Neural cell (in vitro differentiated cells): ENCODE data around the gene ANXA9. TPM values are rescaled to one million over a fixed set of nuclear protein-coding genes. Genes with fewer than 3 reads are reported as not detected.

Source experiments
- H2AFZ ChIP-seq: fragments of 200-600, 300-800 bp; sonication (generic), shearing (Covaris generic); 2 replicates; pipeline ENCODE4 v1.6.0; 2014; ENCODE audit warnings: low read depth, mild to moderate bottlenecking, antibody characterized with exemption, low read length, moderate library complexity
- H3F3A ChIP-seq: fragments of 200-600 bp; shearing (Covaris generic); 2 replicates; pipeline ENCODE4 v1.6.1; 2016; ENCODE audit warnings: mild to moderate bottlenecking, moderate library complexity, mixed read lengths, antibody characterized with exemption, low read length; ENCODE audit not compliant: insufficient read depth, poor library complexity, severe bottlenecking
- H3K27ac ChIP-seq: fragments of 200-600, 300-800 bp; sonication (generic), shearing (Covaris generic); 2 replicates; pipeline ENCODE4 v1.5.1; 2014; ENCODE audit warnings: mild to moderate bottlenecking, low read length, moderate library complexity
- H3K27me3 ChIP-seq: fragments of 300-800, 200-600 bp; sonication (generic), shearing (Covaris generic); 2 replicates; pipeline ENCODE4 v1.6.0; 2014; ENCODE audit warnings: mild to moderate bottlenecking, low read depth, low read length, moderate library complexity; ENCODE audit not compliant: insufficient read depth
- H3K36me3 ChIP-seq: fragments of 300-800, 200-600 bp; sonication (generic), shearing (Covaris generic); 2 replicates; pipeline ENCODE4 v1.5.1; 2014; ENCODE audit warnings: mild to moderate bottlenecking, antibody characterized with exemption, low read length, moderate library complexity; ENCODE audit not compliant: insufficient read depth
- H3K4me2 ChIP-seq: fragments of 300-800, 200-600 bp; sonication (generic), shearing (Covaris generic); 2 replicates; pipeline ENCODE4 v1.6.0; 2014; ENCODE audit warnings: mild to moderate bottlenecking, low read length
- H3K4me3 ChIP-seq: fragments of 300-800, 200-600 bp; sonication (generic), shearing (Covaris generic); 2 replicates; pipeline ENCODE4 v1.5.1; 2014; ENCODE audit warnings: mild to moderate bottlenecking, low read length, moderate library complexity
- H3K79me2 ChIP-seq: fragments of 200-600 bp; shearing (Covaris generic); replicated peaks from 2 replicates; pipeline ENCODE4 v1.6.0; 2014; ENCODE audit warnings: mild to moderate bottlenecking, low read length, moderate library complexity; ENCODE audit not compliant: insufficient read depth
- H3K9ac ChIP-seq: fragments of 300-800, 200-600 bp; sonication (generic), shearing (Covaris generic); 2 replicates; pipeline ENCODE4 v1.6.1; 2016; ENCODE audit warnings: mild to moderate bottlenecking, low read length, mixed read lengths
- H3K9me2 ChIP-seq: fragments of 200-600 bp; shearing (Covaris generic); 2 replicates; pipeline ENCODE4 v1.6.1; 2016; ENCODE audit warnings: mild to moderate bottlenecking, low read length, mixed read lengths; ENCODE audit not compliant: insufficient read depth
- H3K9me3 ChIP-seq: fragments of 200-600, 300-800 bp; sonication (generic), shearing (Covaris generic); 2 replicates; pipeline ENCODE4 v1.6.1; 2016; ENCODE audit warnings: mild to moderate bottlenecking, mixed run types, low read length, moderate library complexity, mixed read lengths
- H4K20me1 ChIP-seq: fragments of 200-600 bp; shearing (Covaris generic); 2 replicates; pipeline ENCODE4 v1.6.1; 2016; ENCODE audit warnings: mild to moderate bottlenecking, mixed run types; ENCODE audit not compliant: insufficient read depth
- CTCF ChIP-seq: fragments of 450-650 bp; IDR thresholded peaks from 2 replicates; pipeline ENCODE4 v1.5.1; 2014; ENCODE audit warnings: antibody characterized with exemption, mild to moderate bottlenecking, moderate library complexity; ENCODE audit not compliant: poor library complexity, severe bottlenecking
- EP300 ChIP-seq: fragments of 450-650 bp; conservative IDR thresholded peaks from 2 replicates; pipeline ENCODE4 v1.6.1; 2014; ENCODE audit warnings: antibody characterized with exemption, mild to moderate bottlenecking, moderate library complexity; ENCODE audit not compliant: poor library complexity, severe bottlenecking
- EZH2 ChIP-seq: fragments of 200-600, 300-800 bp; shearing (Covaris generic), sonication (generic); IDR thresholded peaks from 2 replicates; pipeline ENCODE4 v1.6.1; 2014; ENCODE audit warnings: antibody characterized with exemption, low read length, borderline replicate concordance, mild to moderate bottlenecking; ENCODE audit not compliant: insufficient read depth, poor library complexity, severe bottlenecking
- MXI1 ChIP-seq: fragments of 450-650 bp; conservative IDR thresholded peaks from 2 replicates; pipeline ENCODE4 v1.6.1; 2014; ENCODE audit warnings: antibody characterized with exemption, mild to moderate bottlenecking; ENCODE audit not compliant: poor library complexity, severe bottlenecking
- POLR2AphosphoS5 ChIP-seq: IDR thresholded peaks from 2 replicates; pipeline ENCODE4 v1.6.1; 2012
- RAD21 ChIP-seq: fragments of 450-650 bp; conservative IDR thresholded peaks from 2 replicates; pipeline ENCODE4 v1.6.1; 2014; ENCODE audit warnings: antibody characterized with exemption, mild to moderate bottlenecking, moderate library complexity
- REST ChIP-seq: IDR thresholded peaks from 2 replicates; pipeline ENCODE4 v1.6.1; 2012; ENCODE audit warnings: borderline replicate concordance
- SMC3 ChIP-seq: fragments of 450-650 bp; conservative IDR thresholded peaks from 2 replicates; pipeline ENCODE4 v1.6.1; 2014; ENCODE audit warnings: antibody characterized with exemption, mild to moderate bottlenecking, moderate library complexity; ENCODE audit not compliant: poor library complexity
- TAF1 ChIP-seq: IDR thresholded peaks from 2 replicates; pipeline ENCODE4 v1.6.1; 2012; ENCODE audit warnings: low read depth
- polyA plus RNA-seq: library from polyadenylated mRNA; depleted of rRNA; stranded (reverse); fragments of >200 nt; gene quantifications from 2 replicates; pipeline ENCODE4 v1.2.3, GENCODE V29; 2014

ANXA9 gene
- polyA plus RNA-seq, 1 donor from 2014 or later: not detected

- no peaks in the 10 kb centered on the region for H4K20me1 ChIP-seq
- no peaks in the 10 kb centered on the region for H3K9me3 ChIP-seq
- H3K27me3 ChIP-seq: no peaks in the 10 kb centered on the region
- no peaks in the 10 kb centered on the region for H3K36me3 ChIP-seq
- H3K4me2 ChIP-seq: no peak overlapping the region
- no peak overlapping the region for H3K27ac ChIP-seq
- TF ChIP-seq TAF1: no peak
- H3K9ac ChIP-seq: no peak overlapping the region
- H3F3A ChIP-seq: no peaks in the 10 kb centered on the region
- no peak overlapping the region for H3K4me3 ChIP-seq
- no peak overlapping the region for H2AFZ ChIP-seq
- H3K9me2 ChIP-seq: no peaks in the 10 kb centered on the region
- H3K79me2 ChIP-seq: no peaks in the 10 kb centered on the region
These were observed 12.2 kb downstream of the ANXA9 start for GRCh38 chr1:150994248-150994647.

- H4K20me1 ChIP-seq: no peaks in the 10 kb centered on the region
- TF ChIP-seq EZH2 (no peak), REST (no peak), RAD21 (no peak), MXI1 (no peak), POLR2AphosphoS5 (no peak), SMC3 (no peak), EP300 (no peak), TAF1 (no peak), CTCF (no peak)
- no peak overlapping the region for H3K4me2 ChIP-seq
- no peaks in the 10 kb centered on the region for H3K9me2 ChIP-seq
- no peaks in the 10 kb centered on the region for H3K27me3 ChIP-seq
- no peaks in the 10 kb centered on the region for H3K36me3 ChIP-seq
- H3K27ac ChIP-seq: no peak overlapping the region
- no peaks in the 10 kb centered on the region for H3K9me3 ChIP-seq
- no peak overlapping the region for H3K9ac ChIP-seq
- no peaks in the 10 kb centered on the region for H3F3A ChIP-seq
- no peak overlapping the region for H2AFZ ChIP-seq
- H3K79me2 ChIP-seq: no peaks in the 10 kb centered on the region
- no peak overlapping the region for H3K4me3 ChIP-seq
These were observed 13.4 kb downstream of the ANXA9 start for GRCh38 chr1:150995460-150995859.

GRCh38 chr1:150995896-150996295, 13.8 kb downstream of the ANXA9 start:
- Histone ChIP-seq H3K27me3 (no peaks in the 10 kb centered on the region), H3F3A (no peaks in the 10 kb centered on the region), H3K36me3 (no peaks in the 10 kb centered on the region), H3K79me2 (no peaks in the 10 kb centered on the region), H3K9ac (no peak overlapping the region), H3K9me3 (no peaks in the 10 kb centered on the region), H3K4me2 (no peak overlapping the region), H3K4me3 (no peak overlapping the region), H3K27ac (no peak overlapping the region), H4K20me1 (no peaks in the 10 kb centered on the region), H3K9me2 (no peaks in the 10 kb centered on the region), H2AFZ (no peak overlapping the region)
- TF ChIP-seq TAF1: no peak
- peak; percentile 65 for TF ChIP-seq SMC3
- TF ChIP-seq CTCF: peak; percentile 81
- no peak for TF ChIP-seq REST
- peak; percentile 75 for TF ChIP-seq RAD21
